SKM-1 (cell line): ENCODE data around the gene VAV2.

Experiments used
- DNase-seq: peaks from one replicate; lab custom pipeline; 2025; ENCODE audit not compliant: unreplicated experiment; lab: John Stamatoyannopoulos, UW

The VAV2 gene

GRCh38 chr9:133841167-133841812 lies 150.8 kb downstream of the VAV2 start:
- DNase-seq = no peak

- no peak for DNase-seq
Measured at GRCh38 chr9:133839822-133840329, 152.2 kb downstream of the VAV2 start.

GRCh38 chr9:133838859-133839507 lies 153.1 kb downstream of the VAV2 start:
- DNase-seq = no peak

- DNase-seq = no peak
Measured at GRCh38 chr9:133837627-133838597, 154.2 kb downstream of the VAV2 start.

- no peak for DNase-seq
Measured at GRCh38 chr9:133836818-133837217, 155.3 kb downstream of the VAV2 start.

- DNase-seq = no peak
Measured at GRCh38 chr9:133836001-133836758, 155.9 kb downstream of the VAV2 start.

GRCh38 chr9:133835262-133835901 lies 156.7 kb downstream of the VAV2 start:
- DNase-seq = no peak

GRCh38 chr9:133834080-133834976 lies 157.8 kb downstream of the VAV2 start:
- DNase-seq = no peak

GRCh38 chr9:133833388-133834025 lies 158.6 kb downstream of the VAV2 start:
- no peak for DNase-seq

GRCh38 chr9:133832877-133833276 lies 159.2 kb downstream of the VAV2 start:
- DNase-seq = no peak

GRCh38 chr9:133830711-133831110 lies 161.4 kb downstream of the VAV2 start:
- DNase-seq = no peak

GRCh38 chr9:133830310-133830709 lies 161.8 kb downstream of the VAV2 start:
- DNase-seq = no peak

GRCh38 chr9:133828338-133828997 lies 163.7 kb downstream of the VAV2 start:
- DNase-seq = no peak

GRCh38 chr9:133826289-133827085 lies 165.6 kb downstream of the VAV2 start:
- DNase-seq = no peak

- no peak for DNase-seq
Measured at GRCh38 chr9:133825555-133826218, 166.4 kb downstream of the VAV2 start.

- DNase-seq = no peak
Measured at GRCh38 chr9:133824802-133825186, 167.3 kb downstream of the VAV2 start.
